ENCODE results near the gene RNF40.

RNF40 gene

DNA sequence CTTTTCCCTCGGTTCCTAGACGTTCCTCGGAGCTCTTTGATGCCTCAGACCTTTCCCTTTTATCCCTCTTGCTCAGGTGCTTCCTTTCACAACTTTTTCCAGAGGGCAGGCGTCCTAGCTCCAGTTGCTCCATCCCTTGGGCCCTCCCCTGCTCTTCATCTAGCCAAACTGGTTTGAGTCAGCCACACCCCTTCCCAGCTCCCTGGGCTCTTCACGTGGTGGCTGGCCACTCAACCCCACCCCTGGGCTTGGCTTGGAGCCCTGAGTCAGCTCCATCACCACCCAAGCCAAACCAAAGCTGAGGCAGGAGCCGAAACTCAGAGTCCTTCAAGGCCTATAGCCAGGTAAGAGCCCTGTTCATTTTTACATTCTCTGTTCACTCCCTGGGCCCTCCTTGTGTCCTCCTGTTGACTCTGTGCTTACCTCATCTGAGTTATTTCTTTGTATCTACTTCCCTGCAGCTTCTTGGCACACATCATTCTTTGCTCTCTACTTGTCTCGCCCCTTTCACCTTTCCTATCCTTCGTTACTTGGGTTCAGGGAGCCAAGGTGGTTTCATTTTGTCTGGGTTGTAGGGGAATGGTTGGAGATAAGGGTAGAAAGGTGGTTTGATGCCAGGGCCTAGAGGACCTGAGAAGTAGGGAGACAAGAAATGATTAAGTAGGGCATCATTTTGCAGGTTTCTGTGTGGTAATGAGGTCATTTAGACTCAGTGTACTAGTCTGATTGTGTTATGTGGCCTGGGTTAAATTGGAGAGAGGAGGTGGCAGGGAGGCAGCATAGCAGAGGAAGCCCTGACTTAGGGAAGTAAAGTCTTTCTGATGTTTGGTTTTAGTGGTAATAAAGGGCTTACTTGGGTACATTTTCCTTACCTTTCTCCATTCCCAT is 21.5 kb upstream of the RNF40 start:
- DNase-seq (ENCODE audit: low read depth in 3 of 3, low spot score in 1 of 3), result no peak

DNA sequence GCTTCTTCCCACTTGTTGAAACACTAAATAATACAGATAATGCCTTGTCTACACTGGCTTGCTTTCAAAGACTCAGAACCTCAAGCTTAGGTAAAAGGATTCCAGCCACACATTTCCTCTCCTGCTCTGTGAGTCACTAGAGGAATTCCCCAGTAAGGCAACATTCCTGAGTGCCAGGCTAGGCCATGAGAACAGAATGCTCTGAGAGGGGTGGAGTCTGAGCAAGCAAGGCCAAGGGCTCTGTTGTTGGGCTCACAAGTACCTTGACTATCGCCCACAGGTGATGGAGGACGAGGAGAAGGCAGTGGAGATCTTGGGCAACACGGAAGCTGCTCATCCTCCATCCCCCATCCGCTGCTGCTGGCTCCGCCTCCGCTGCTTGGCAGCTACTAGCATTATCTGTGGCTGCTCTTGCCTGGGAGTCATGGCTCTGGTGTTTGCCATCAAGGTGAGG is 20.6 kb upstream of the RNF40 start:
- DNase-seq (ENCODE audit: low read depth in 3 of 3, low spot score in 1 of 3), result no peak

DNA sequence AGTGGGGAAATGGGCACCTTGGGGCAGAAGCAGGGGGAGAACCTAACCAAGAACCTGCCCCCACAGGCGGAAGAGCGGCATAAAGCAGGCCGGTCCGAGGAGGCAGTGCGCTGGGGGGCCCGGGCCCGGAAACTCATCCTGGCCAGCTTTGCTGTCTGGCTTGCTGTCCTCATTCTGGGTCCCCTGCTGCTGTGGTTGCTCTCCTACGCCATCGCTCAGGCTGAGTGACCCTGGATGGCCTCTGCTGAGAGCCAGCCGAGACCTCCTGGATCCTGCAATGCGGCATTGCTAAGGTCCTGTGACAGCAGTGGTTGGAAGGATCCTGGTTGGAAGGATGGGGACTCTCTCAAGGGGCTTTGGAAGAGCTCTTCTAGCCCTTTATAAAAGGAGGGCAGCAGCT is 18.4 kb upstream of the RNF40 start:
- DNase-seq (ENCODE audit: low read depth in 3 of 3, low spot score in 1 of 3), result no peak

DNA sequence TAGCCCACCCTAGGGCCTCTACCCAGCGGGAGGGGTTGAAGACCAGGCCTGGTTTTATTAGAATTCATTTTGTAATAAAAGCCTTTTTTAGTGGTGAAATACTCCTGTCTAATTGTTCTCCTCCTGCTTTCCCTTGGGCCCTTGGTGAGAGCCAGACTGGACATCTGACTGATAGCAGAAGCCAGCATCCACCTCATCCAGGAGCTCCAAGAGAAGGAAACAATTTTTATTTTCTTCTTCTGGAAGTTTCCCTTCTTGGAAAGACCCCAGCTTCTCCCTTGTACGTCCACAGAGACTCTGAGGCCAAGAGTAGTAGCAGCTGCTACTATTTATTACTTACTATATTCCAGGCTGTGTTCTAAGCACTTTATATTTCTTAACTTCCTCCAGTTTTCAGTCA is 17.9 kb upstream of the RNF40 start:
- no peak for DNase-seq (ENCODE audit: low read depth in 3 of 3, low spot score in 1 of 3)

DNA sequence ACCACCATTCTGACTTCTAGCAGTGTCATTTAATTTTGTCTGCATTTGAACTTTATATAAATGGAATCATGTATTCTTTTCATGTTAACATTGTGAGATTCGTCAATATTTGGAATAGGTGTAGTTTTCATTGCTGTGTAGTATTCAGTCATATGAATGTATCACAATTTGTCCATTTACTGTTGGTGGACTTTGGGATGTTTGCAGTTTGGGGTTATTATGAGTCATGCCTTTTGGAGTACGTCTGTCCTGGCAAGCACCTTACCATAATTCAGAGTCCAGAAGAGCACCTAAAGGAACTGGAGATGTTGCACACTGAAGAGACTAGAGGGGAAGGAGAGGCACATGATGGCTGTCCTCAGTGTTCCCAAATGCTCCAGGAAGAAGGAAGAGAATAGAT is 17.0 kb upstream of the RNF40 start:
- no peak for DNase-seq (ENCODE audit: low read depth in 3 of 3, low spot score in 1 of 3)

DNA sequence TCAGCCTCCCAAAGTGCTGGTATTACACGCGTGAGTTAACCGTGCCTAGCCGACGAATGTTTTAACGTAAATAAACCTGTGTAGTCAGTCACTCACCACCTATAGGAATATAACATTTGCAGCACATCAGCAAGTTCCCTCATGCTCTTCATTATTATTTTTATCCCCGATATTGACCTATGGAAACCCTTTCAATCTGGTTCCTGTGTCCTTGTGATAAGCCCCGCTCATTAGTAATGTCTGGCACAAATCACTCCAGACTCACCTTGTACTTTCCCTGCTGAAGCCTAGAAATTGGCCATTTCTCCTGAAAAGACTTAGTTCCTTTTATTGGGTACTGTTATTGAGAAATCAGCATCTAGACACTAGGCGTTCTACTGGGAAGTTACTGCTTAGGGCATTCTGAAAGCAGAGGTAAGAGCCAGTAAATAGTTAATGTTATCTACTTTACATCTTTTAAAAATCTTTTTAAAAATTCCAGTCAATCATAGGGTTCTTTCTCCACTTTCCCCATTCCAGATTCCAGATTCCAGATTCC is 15.4 kb upstream of the RNF40 start:
- DNase-seq (ENCODE audit: low read depth in 3 of 3, low spot score in 1 of 3), result no peak

DNA sequence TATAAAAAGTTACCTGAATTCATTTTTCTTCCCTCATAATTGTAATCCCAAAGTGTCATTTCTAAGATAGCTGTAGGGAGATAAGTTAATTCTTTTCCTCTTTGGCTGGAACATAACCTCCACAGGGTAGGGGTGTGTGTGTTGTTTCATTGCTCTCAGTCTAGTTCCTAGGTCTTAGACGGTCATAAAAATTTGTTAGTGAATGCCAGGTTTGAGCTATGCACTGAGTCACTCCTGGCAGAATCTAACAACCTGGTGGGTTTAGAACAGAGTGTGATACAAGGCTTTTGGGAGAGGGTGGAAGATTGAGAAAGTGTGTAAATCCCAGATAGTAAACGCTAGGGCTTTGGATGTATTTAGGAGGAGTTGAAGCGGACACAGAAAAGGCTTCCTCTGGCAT is 14.8 kb upstream of the RNF40 start:
- no peak for DNase-seq (ENCODE audit: low read depth in 3 of 3, low spot score in 1 of 3)

DNA sequence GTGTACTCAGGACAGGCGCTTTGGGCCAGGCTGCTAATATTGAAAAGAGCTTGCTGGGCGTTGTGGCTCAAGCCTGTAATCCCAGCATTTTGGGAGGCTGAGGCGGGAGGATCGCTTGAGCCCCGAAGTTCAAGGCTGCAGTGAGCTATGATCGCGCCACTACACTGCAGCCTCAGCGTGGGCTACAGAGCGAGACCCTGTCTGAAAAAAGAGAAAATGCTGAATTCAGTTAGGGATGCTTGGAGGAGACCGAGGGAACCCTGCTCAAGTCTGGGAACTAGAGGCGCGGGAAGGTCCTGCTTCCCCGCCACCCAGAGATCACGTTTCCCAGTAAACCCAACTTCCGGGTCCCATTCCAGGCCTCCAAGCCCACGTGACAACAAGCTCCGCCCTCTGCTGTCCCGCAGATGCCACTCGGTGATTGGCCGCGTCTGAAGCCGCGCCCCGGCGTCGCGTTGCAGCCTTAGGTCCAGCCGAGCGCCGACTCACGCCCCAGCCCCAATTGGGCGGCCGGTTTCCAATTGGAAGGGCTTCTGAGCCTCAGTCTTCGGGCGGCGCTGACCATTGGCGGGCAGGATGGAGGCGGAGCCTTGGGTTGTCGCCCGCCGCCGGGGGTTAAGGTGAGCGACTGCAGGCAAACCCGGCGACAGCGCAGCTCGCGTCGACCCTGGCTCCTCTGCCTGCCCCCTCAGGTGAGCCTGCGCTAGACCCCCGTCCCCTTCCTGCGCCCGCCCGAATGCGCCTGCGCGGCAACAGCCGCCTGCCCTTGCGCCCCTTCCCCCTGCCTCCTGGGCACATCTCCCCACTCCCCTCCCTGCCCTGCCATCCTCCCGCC is 14.1 kb upstream of the RNF40 start, which contains the start of gene PHKG2:
PHKG2 (plus strand) TSS at position 627 of the 835 bp plus-strand sequence. CDS start 396 bp downstream, outside the sequence.
- DNase-seq (ENCODE audit: low read depth in 3 of 3, low spot score in 1 of 3), result peak; percentile 83 to 86 (median 85)

DNA sequence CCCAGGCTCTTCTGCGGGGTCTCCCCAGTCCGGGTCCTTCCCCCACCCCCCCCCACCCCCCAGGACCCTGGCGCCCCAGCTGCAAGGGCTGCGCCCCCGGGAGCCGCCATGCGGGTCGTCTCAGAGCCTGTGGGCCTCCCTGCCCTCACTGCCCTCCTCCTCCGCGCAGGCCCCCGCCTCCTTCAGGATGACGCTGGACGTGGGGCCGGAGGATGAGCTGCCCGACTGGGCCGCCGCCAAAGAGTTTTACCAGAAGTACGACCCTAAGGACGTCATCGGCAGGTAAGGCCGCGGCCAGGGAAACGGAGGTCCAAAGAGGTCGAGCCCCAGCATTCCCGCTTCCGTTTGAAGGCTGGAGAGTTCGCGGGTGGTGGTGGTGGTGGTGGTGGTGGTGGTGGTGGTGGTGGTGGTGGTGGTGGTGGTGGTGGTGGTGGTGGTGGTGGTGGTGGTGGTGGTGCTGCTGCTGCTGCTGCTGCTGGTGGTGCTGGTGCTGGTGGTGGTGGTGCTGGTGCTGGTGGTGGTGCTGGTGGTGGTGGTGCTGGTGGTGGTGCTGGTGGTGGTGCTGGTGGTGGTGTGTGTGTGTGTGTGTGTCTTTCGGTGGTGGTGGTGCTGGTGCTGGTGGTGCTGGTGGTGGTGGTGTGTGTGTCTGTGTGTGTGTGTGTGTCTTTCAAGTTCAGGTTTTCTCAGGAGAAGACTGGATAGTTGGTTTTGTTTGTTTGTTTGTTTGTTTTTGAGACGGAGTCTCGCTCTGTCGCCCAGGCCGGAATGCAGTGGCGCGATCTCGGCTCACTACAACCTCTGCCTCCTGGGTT is 13.3 kb upstream of the RNF40 start:
- DNase-seq (ENCODE audit: low read depth in 3 of 3, low spot score in 1 of 3), result no peak

DNA sequence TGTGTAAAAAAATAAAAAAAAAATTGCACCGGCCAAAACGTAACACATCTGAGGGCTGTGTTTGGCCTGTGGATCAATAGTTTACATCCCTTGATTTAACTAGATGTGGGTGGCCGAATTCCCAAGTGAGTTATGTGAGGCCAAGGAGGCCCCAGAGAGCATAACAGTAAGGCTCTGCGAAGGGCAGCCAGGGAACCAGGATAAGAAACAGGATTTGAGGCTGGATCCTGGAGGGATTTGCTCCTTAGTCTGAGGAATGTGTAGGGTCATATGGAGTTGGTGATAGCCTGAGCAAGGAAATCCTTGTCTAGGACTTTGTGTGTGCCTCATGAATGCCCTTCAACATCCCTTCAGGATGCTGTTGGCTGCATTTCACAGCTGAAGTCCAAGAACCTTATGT is 11.9 kb upstream of the RNF40 start:
- no peak for DNase-seq (ENCODE audit: low read depth in 3 of 3, low spot score in 1 of 3)

DNA sequence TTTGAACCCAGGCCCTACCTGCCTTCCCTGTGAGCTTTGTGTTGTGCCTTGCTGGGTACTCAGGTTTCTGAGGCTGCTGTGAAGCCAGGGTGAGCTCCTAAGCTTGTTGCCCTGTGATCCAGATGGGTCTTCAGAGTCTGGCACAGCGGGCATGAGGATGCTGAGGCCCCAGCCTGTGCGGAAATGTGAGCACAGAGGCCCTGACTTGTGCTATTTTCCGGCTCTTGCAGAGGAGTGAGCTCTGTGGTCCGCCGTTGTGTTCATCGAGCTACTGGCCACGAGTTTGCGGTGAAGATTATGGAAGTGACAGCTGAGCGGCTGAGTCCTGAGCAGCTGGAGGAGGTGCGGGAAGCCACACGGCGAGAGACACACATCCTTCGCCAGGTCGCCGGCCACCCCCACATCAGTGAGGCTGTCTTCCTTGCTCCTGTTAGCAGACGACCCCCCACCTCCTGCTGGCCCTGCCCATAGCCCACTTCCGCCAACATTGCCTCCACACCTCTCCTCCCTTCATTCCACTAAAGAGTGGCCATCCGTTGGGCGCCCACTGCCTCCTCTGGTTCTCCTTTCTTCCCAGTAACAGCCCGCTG is 11.2 kb upstream of the RNF40 start:
- no peak for DNase-seq (ENCODE audit: low read depth in 3 of 3, low spot score in 1 of 3)

DNA sequence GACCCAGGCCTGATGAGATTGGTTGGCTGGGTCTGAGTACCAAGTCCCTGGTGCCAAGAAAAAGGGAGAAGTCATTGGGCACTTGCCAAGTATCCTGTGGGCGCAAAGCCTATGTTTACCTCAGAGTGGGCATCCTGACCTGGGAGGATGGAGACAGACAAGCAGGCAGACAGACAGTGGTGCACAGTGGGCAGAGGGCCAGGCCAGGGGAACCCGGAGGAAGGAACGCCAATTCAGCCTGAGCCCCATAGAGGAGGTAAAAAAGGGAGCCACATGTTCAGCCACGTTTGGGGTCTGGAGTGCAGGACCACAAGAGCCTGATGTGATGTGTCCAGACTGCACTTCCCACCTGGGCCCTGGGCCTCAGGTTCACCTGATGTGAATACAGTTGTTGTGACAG is 8.5 kb upstream of the RNF40 start:
- no peak for DNase-seq (ENCODE audit: low read depth in 3 of 3, low spot score in 1 of 3)

DNA sequence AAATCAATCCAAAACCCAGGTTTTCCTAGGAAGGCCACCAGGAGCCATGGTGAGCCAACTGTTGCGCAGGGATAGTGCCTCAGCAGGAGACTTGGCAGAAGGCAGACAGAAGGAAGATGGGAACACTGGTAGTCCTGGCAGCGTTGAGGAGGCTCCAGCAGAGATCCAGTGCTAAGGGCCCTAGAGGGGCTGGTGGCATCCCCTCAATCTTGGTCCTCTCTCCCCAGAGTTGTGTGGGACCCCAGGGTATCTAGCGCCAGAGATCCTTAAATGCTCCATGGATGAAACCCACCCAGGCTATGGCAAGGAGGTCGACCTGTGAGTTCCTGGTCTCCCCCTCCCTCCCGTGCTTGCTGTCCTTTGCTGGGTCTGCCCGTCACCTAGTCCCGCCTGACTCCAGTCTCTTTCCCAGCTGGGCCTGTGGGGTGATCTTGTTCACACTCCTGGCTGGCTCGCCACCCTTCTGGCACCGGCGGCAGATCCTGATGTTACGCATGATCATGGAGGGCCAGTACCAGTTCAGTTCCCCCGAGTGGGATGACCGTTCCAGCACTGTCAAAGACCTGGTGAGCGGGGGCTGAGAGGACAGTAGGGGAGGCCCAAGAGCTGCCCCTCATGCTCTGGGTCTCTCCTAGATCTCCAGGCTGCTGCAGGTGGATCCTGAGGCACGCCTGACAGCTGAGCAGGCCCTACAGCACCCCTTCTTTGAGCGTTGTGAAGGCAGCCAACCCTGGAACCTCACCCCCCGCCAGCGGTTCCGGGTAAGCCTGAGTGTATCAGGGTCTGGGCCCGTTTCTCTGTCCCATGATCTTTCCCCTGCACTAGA is 6.0 kb upstream of the RNF40 start:
- no peak for DNase-seq (ENCODE audit: low read depth in 3 of 3, low spot score in 1 of 3)

DNA sequence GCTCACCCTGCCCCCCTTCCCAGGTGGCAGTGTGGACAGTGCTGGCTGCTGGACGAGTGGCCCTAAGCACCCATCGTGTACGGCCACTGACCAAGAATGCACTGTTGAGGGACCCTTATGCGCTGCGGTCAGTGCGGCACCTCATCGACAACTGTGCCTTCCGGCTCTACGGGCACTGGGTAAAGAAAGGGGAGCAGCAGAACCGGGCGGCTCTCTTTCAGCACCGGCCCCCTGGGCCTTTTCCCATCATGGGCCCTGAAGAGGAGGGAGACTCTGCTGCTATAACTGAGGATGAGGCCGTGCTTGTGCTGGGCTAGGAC is 5.4 kb upstream of the RNF40 start:
- no peak for DNase-seq (ENCODE audit: low read depth in 3 of 3, low spot score in 1 of 3)

DNA sequence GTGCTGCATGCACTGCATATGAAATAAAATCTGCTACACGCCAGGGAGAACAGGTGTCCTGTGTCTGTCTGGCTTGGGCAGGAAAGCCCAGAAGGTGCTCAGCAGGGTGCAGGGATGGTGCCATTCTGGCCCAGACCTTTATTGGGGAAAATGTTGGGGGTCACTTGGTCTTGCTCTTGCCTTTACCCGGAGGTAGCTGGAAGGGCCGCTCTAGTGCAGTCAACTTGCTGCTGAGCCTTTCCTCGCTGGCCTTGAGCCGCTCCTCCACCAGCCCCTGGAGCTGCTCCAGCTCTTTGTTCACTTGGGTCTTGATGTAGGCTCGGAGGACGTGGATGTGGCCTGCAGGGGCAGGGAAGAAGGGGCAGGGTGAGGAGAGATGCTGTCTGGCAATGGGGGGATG is 4.8 kb upstream of the RNF40 start:
- DNase-seq (ENCODE audit: low read depth in 3 of 3, low spot score in 1 of 3), result no peak

DNA sequence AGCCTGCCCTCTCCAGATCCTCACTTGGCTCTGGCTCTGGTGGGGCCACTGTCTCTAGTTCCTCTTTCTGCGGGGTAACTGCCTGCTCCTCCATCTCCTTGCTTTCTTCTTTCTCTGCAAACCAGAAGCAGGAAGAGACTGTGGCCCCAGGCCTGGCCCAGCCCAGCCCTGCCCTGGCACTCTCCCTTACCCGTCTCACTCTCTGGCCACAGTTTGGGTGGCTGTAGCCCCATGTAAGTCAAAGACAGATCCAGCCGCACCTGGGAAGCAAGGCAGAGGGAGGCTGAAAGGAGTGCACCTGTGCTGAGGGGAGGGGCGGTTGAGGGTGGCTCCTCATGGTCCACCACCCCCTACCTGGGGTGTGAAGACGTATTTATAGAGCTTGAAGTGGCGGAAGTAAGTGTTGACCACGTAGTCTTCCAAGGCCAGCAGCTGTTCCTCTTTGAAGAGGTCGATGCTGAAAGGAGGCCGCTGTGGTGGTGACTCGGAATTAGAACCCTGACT is 3.1 kb upstream of the RNF40 start:
- DNase-seq (ENCODE audit: low read depth in 3 of 3, low spot score in 1 of 3), result no peak

DNA sequence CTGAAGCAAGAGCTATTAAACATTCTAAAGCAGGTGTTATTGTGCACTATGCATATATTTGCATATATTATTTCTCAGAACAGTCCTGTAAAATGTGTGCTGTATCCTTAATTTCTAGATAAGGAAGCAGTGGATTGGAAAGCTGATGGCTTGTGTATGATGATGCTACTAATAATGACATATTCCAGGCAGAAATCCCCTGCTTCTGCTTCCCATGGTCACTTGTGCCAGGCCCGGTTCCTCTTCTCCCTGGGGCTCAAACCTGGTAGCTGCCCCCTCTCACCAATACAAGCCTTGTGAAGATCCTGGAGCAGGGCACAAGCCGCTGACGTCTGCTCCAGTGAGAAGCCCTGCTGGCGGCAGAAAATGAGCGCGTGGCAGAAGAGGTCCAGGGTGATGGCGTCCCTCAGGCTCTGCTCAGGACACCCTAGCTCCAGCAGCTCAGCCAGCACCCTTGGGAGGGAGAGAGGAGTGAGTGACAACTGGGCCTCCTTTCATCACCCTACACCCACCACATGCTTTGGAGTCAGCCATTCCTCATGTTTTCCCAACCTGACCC is 2.0 kb upstream of the RNF40 start:
- DNase-seq (ENCODE audit: low read depth in 3 of 3, low spot score in 1 of 3), result no peak

DNA sequence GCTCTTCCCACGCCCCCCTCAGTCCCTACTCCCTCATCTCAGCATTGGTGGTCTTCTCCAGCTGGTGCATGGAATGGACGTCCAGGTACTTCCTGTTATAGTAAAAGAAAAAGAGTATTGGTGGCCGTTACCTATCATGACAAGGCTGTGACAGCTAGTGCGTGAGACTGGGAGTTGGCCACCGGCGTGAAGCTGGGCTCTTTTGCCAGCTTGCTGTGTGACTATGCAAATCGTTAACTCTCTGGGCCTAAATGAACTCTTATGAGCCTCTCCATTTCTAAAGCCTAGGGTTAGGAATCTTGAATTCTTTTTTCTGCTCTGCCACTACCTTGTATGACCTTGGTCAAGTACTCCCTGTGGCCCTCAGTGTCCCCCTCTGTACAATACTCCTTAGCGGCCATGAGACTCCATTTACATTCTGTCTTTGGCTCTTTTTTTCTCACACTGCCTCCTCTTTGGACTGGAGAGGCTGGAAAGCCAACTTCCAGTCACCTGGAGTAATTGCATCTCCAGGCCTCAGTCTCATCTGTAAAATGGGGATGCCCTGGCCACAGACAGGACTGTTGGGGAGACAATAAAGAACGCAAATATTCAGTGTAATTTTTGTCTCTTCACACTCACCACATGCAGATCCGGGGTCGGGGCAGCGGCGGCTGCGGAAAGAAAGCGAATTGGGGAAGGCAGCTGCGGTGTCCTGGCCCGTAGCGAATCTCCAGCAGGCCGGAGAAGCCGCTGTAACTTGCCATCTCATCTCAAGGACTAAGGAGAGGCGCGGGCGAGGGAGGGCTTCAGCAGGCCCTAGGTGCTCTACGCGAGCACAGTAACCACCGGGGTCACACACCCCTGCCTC is 1.3 kb upstream of the RNF40 start:
- DNase-seq (ENCODE audit: low read depth in 3 of 3, low spot score in 1 of 3), result no peak
